HFF-Myc (cell line): ENCODE results near the gene RILP.

Experiments
- DNase-seq: peaks from one replicate; pipeline ENCODE4 v3.0.0-alpha.2; 2011; ENCODE audit warnings: low read depth; ENCODE audit errors: extremely low read depth
- H3K4me3 ChIP-seq: replicated peaks from 2 replicates; pipeline ENCODE4 v1.5.1; 2011; ENCODE audit warnings: low read depth, mild to moderate bottlenecking, control low read depth, low read length
- TF ChIP-seq, protein P1 (sequence below): IDR thresholded peaks from 2 replicates; pipeline ENCODE4 v1.5.1; 2012; ENCODE audit warnings: mild to moderate bottlenecking, low read depth, low read length, control low read depth; ENCODE audit errors: missing control alignments

The RILP gene

DNA sequence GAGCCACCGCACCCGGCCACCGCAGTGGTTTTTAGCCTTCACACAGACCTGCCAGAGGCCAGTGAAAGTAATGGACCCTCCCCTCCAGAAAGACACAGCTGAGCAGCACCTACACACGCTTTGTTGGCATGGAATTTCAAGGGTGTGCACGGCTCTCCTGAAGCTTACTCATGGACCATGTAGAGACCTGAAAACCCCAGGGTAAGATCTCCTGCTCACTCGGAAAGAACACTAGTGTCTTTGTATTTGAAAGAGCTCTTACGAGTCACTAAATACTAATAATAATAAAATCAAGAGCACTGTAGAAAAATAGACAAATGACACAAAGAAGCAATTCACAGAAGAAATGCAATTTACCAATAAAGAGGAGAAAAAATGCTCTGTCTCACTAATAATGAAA, 41.0 kb downstream of the RILP start:
- no peak overlapping the region for H3K4me3 ChIP-seq
- DNase-seq, result no peak
- TF ChIP-seq, protein P1, sequence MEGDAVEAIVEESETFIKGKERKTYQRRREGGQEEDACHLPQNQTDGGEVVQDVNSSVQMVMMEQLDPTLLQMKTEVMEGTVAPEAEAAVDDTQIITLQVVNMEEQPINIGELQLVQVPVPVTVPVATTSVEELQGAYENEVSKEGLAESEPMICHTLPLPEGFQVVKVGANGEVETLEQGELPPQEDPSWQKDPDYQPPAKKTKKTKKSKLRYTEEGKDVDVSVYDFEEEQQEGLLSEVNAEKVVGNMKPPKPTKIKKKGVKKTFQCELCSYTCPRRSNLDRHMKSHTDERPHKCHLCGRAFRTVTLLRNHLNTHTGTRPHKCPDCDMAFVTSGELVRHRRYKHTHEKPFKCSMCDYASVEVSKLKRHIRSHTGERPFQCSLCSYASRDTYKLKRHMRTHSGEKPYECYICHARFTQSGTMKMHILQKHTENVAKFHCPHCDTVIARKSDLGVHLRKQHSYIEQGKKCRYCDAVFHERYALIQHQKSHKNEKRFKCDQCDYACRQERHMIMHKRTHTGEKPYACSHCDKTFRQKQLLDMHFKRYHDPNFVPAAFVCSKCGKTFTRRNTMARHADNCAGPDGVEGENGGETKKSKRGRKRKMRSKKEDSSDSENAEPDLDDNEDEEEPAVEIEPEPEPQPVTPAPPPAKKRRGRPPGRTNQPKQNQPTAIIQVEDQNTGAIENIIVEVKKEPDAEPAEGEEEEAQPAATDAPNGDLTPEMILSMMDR, result no peak

DNA sequence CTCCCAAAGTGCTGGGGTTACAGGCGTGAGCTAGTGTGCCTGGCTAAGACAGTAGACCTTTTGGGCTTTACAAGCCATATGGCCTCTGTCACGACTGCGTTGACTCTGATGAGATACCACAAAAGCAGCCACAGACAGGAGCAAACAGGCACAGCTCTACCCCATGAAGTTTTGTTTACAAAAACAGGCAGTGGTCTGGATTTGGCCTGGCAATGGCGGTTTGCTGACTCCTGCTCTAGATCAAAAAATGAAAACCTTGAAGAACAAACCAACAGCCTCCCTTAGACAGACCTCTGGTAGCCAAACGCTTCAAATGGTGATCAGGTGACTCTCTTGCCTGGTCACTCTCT, 41.7 kb downstream of the RILP start:
- no peak overlapping the region for H3K4me3 ChIP-seq
- TF ChIP-seq, protein P1, result no peak
- no peak for DNase-seq

DNA sequence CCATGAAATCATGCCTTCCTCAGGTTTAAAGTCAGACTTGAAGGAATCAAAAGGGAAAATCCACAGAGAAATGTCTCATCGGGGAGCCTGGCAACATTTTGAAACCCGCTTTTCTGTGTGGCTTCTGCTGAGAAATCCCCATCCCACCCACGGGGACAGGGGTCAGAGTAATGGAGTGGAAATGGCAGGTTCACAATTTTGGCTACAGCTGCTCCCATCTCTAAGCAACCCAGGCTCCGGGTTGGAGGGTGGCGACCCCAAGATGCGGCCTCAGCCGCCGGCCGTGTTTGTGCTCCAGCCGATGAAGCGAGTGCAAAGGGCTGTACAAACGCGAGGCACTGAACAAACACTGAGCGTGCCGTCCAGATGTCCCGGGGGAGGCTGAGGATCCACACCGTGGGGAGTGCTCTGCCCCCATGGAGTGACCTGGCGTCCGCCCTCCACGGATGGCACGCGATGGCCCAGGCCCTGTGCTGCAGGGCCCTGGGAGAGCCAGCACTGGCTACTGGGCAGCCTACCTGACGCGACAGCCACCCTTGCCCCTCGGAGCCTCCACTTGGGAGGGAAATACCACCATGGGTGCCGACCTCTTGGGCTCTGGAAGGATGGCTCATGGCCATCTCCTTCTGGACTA, 43.2 kb downstream of the RILP start:
- H3K4me3 ChIP-seq, result no peak overlapping the region
- no peak for DNase-seq
- TF ChIP-seq, protein P1, result no peak

DNA sequence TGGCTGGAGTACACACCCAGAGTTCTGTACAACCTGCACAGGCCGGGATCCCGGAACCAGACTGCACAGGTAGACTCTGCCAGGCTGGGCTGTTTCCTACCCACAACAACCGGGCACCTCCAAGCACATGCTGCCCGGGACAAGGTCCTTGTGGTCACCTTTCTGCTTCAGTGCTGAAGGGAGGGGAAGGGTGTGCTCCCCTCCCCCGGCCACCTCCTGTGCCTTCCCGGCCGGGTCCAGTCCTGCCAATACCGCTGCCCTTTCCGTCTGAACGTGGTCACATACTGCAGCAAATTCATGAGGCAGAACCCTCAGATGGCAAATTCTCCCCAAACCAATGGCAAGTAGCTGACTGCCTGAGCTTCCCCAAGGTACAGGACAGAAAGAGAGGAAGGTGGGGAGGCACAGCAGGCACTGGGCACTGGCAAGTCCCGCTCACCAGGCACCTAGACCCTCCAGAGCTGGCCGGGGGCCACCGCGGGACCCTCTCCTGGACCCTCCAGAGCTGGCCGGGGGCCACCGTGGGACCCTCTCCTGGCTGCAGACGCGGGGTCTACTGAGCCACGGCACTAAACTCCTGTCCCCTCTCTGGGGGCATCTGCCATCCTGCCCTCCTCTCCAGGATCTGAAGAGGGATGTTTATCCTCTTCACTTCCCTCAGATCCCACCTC, 43.9 kb downstream of the RILP start:
- H3K4me3 ChIP-seq, result no peak overlapping the region
- TF ChIP-seq, protein P1, result no peak

DNA sequence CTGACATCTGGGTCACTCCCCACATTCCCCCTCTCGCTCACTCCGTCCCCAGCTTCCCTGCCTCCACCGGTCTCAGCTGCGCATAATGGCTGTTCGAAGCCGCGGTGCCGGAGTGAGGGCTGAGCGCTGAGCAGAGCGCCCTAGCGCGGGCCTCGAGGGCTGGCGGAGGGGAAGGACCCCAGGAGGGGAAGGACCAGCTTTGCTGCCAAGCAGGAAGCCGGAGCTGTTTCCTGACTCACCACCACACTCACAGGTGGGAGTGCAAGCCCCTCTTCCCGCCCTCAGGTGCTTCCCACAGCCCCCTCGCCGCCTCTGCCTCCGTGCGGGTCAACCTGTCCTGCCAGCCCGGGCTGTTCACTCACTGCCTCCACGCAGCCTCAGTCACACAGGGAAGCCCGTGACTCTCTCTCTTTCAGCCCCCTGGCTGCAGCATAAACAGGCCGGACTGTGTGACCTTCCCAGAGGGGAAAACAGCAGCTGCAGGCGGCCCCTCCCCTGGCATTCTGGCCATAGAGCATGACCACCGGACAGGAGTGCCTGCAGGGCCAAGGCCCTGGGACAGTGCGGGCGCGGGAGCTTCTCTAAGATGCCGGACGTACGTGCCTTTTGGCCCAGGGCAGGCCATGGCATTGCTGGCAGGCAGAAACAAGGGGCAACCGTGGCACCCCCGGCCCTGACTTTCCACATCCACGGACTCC, 44.7 kb downstream of the RILP start:
- no peak for DNase-seq
- TF ChIP-seq, protein P1, result no peak
- H3K4me3 ChIP-seq, result no peak overlapping the region

More for the DNA sequence above, 43.9 kb downstream of the RILP start:
- DNase-seq, result no peak

DNA sequence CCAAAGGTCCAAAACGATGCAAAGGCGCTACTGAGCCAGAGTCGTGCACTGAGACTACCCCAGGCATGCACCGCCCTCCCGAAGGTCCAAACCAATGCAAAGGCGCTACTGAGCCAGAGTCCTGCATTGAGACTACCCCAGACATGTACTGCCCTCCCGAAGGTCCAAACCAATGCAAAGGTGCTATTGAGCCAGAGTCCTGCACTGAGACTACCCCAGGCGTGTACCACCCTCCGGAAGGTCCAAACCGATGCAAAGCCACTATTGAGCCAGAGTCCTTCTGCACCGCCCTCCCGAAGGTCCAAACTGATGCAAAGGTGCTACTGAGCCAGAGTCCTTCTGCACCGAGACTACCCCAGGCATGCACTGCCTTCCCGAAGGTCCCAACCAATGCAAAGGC, 48.1 kb downstream of the RILP start:
- TF ChIP-seq, protein P1, result no peak
- H3K4me3 ChIP-seq, result no peak overlapping the region
- DNase-seq, result no peak
